ENCODE measurements around the gene SCLT1.

Gene SCLT1

GRCh38 chr4:128957459-128957858 lies 135.9 kb downstream of the SCLT1 start:
- Histone ChIP-seq H3K27ac (ENCODE audit: low read depth, low read length) (no peak overlapping the region), H3K36me3 (ENCODE audit: control insufficient read depth, insufficient read depth, low read length) (no peaks in the 10 kb centered on the region), H3K27me3 (ENCODE audit: control insufficient read depth, insufficient read depth, low read length) (no peaks in the 10 kb centered on the region), H3K4me3 (ENCODE audit: low read depth, low read length) (no peak overlapping the region), H3K9me3 (ENCODE audit: control insufficient read depth, insufficient read depth, low read depth, low read length) (no peaks in the 10 kb centered on the region), H3K9ac (ENCODE audit: low read length) (no peak overlapping the region), H3K4me1 (ENCODE audit: control insufficient read depth, insufficient read depth, low read length) (no peaks in the 10 kb centered on the region)

DNA sequence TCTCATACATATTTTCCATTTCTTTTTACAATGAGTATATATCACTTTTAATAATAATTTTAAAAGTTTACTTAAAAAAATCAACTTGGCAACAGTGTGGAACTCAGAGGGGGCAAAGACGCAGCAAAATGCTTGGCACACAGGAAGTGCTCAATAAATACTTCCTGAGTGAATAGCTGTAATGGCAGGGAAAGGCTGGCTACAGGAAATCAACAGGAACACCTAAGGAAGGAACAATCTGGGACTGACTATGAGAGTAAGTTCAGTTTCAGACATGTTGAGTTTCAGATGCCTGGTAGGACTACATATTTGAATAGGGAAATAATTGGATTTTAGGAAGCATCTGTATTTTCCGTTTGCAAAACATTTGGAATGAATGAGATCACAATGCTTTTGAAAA lies 137.6 kb downstream of the SCLT1 start:
- H3K4me1 ChIP-seq (ENCODE audit: control insufficient read depth, insufficient read depth, low read length): no peaks in the 10 kb centered on the region

GRCh38 chr4:128954941-128955340 lies 138.4 kb downstream of the SCLT1 start:
- no peaks in the 10 kb centered on the region for H3K36me3 ChIP-seq (ENCODE audit: control insufficient read depth, insufficient read depth, low read length)
- H3K9ac ChIP-seq (ENCODE audit: low read length): no peak overlapping the region
- no peaks in the 10 kb centered on the region for H3K4me1 ChIP-seq (ENCODE audit: control insufficient read depth, insufficient read depth, low read length)
- H3K9me3 ChIP-seq (ENCODE audit: control insufficient read depth, insufficient read depth, low read depth, low read length): no peaks in the 10 kb centered on the region
- H3K27me3 ChIP-seq (ENCODE audit: control insufficient read depth, insufficient read depth, low read length): no peaks in the 10 kb centered on the region
- H3K27ac ChIP-seq (ENCODE audit: low read depth, low read length): no peak overlapping the region
- H3K4me3 ChIP-seq (ENCODE audit: low read depth, low read length): no peak overlapping the region

More for the DNA sequence above, 137.6 kb downstream of the SCLT1 start:
- no peaks in the 10 kb centered on the region for H3K27me3 ChIP-seq (ENCODE audit: control insufficient read depth, insufficient read depth, low read length)
- H3K36me3 ChIP-seq (ENCODE audit: control insufficient read depth, insufficient read depth, low read length): no peaks in the 10 kb centered on the region
- H3K27ac ChIP-seq (ENCODE audit: low read depth, low read length): no peak overlapping the region
- H3K9ac ChIP-seq (ENCODE audit: low read length): no peak overlapping the region
- H3K4me3 ChIP-seq (ENCODE audit: low read depth, low read length): no peak overlapping the region
- H3K9me3 ChIP-seq (ENCODE audit: control insufficient read depth, insufficient read depth, low read depth, low read length): no peaks in the 10 kb centered on the region

- H3K9ac ChIP-seq (ENCODE audit: low read length): no peak overlapping the region
- H3K9me3 ChIP-seq (ENCODE audit: control insufficient read depth, insufficient read depth, low read depth, low read length): no peaks in the 10 kb centered on the region
- no peaks in the 10 kb centered on the region for H3K36me3 ChIP-seq (ENCODE audit: control insufficient read depth, insufficient read depth, low read length)
- H3K4me3 ChIP-seq (ENCODE audit: low read depth, low read length): no peak overlapping the region
- no peak overlapping the region for H3K27ac ChIP-seq (ENCODE audit: low read depth, low read length)
- H3K27me3 ChIP-seq (ENCODE audit: control insufficient read depth, insufficient read depth, low read length): no peaks in the 10 kb centered on the region
- no peaks in the 10 kb centered on the region for H3K4me1 ChIP-seq (ENCODE audit: control insufficient read depth, insufficient read depth, low read length)
Observed at GRCh38 chr4:128951316-128951715, 142.0 kb downstream of the SCLT1 start.

DNA sequence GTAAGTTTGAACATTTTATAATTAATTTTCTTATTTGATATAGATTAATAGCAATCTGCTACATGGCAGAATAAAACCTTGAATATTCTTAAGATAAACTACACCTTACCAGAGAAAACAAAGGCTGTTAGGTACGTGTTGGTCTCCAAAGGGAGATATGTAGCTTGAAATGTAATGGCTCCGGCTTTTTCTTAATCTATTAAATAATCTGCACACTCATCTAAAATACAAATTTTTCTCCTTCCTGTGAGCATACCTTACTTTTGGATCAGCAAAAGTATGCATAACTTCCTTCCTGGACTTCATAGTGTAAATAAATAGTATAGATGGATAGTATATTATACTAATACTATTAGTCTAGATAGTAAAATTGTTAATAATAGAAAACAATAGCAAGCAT lies 142.5 kb downstream of the SCLT1 start:
- Histone ChIP-seq H3K27ac (ENCODE audit: low read depth, low read length) (no peak overlapping the region), H3K4me3 (ENCODE audit: low read depth, low read length) (no peak overlapping the region), H3K9me3 (ENCODE audit: control insufficient read depth, insufficient read depth, low read depth, low read length) (no peaks in the 10 kb centered on the region), H3K4me1 (ENCODE audit: control insufficient read depth, insufficient read depth, low read length) (no peaks in the 10 kb centered on the region), H3K36me3 (ENCODE audit: control insufficient read depth, insufficient read depth, low read length) (no peaks in the 10 kb centered on the region), H3K9ac (ENCODE audit: low read length) (no peak overlapping the region), H3K27me3 (ENCODE audit: control insufficient read depth, insufficient read depth, low read length) (no peaks in the 10 kb centered on the region)

- Histone ChIP-seq H3K9me3 (ENCODE audit: control insufficient read depth, insufficient read depth, low read depth, low read length) (no peaks in the 10 kb centered on the region), H3K27me3 (ENCODE audit: control insufficient read depth, insufficient read depth, low read length) (no peaks in the 10 kb centered on the region), H3K9ac (ENCODE audit: low read length) (no peak overlapping the region), H3K4me3 (ENCODE audit: low read depth, low read length) (no peak overlapping the region), H3K27ac (ENCODE audit: low read depth, low read length) (no peak overlapping the region), H3K4me1 (ENCODE audit: control insufficient read depth, insufficient read depth, low read length) (no peaks in the 10 kb centered on the region), H3K36me3 (ENCODE audit: control insufficient read depth, insufficient read depth, low read length) (no peaks in the 10 kb centered on the region)
Observed at GRCh38 chr4:128946916-128947315, 146.4 kb downstream of the SCLT1 start.

DNA sequence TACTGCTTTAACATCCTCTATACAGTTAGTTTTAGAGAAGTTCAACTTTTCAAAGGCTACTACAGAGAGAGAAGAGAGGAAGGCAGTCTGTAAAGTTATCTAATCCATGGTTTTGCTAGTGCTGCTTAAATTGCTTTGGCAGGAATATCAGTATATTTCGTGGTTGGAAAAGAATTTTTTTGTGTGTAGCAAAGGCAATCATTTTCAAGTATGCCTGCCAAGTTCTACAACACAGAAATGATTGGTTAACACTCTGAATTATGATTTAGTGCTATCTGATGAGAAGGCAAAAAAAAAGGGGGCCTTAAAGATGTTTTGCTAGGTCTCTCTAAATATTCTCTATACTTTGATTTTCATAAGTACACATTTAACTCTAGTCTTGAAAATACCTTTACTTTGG lies 150.7 kb downstream of the SCLT1 start:
- no peaks in the 10 kb centered on the region for H3K27me3 ChIP-seq (ENCODE audit: control insufficient read depth, insufficient read depth, low read length)
- H3K27ac ChIP-seq (ENCODE audit: low read depth, low read length): no peak overlapping the region
- no peak overlapping the region for H3K9ac ChIP-seq (ENCODE audit: low read length)
- no peaks in the 10 kb centered on the region for H3K9me3 ChIP-seq (ENCODE audit: control insufficient read depth, insufficient read depth, low read depth, low read length)
- no peak overlapping the region for H3K4me3 ChIP-seq (ENCODE audit: low read depth, low read length)
- no peaks in the 10 kb centered on the region for H3K36me3 ChIP-seq (ENCODE audit: control insufficient read depth, insufficient read depth, low read length)
- no peaks in the 10 kb centered on the region for H3K4me1 ChIP-seq (ENCODE audit: control insufficient read depth, insufficient read depth, low read length)

- Histone ChIP-seq H3K27me3 (ENCODE audit: control insufficient read depth, insufficient read depth, low read length) (no peaks in the 10 kb centered on the region), H3K36me3 (ENCODE audit: control insufficient read depth, insufficient read depth, low read length) (no peaks in the 10 kb centered on the region), H3K9me3 (ENCODE audit: control insufficient read depth, insufficient read depth, low read depth, low read length) (no peaks in the 10 kb centered on the region)
Observed at GRCh38 chr4:128940971-128941370, 152.4 kb downstream of the SCLT1 start.

GRCh38 chr4:128930051-128930450 lies 163.3 kb downstream of the SCLT1 start:
- Histone ChIP-seq H3K4me3 (ENCODE audit: low read depth, low read length) (no peak overlapping the region), H3K9me3 (ENCODE audit: control insufficient read depth, insufficient read depth, low read depth, low read length) (no peaks in the 10 kb centered on the region), H3K27ac (ENCODE audit: low read depth, low read length) (no peak overlapping the region), H3K9ac (ENCODE audit: low read length) (no peak overlapping the region), H3K27me3 (ENCODE audit: control insufficient read depth, insufficient read depth, low read length) (no peaks in the 10 kb centered on the region), H3K36me3 (ENCODE audit: control insufficient read depth, insufficient read depth, low read length) (no peaks in the 10 kb centered on the region), H3K4me1 (ENCODE audit: control insufficient read depth, insufficient read depth, low read length) (no peaks in the 10 kb centered on the region)

More at GRCh38 chr4:128940971-128941370, 152.4 kb downstream of the SCLT1 start:
- no peak overlapping the region for H3K27ac ChIP-seq (ENCODE audit: low read depth, low read length)
- H3K4me1 ChIP-seq (ENCODE audit: control insufficient read depth, insufficient read depth, low read length): no peaks in the 10 kb centered on the region
- H3K4me3 ChIP-seq (ENCODE audit: low read depth, low read length): no peak overlapping the region
- H3K9ac ChIP-seq (ENCODE audit: low read length): no peak overlapping the region

DNA sequence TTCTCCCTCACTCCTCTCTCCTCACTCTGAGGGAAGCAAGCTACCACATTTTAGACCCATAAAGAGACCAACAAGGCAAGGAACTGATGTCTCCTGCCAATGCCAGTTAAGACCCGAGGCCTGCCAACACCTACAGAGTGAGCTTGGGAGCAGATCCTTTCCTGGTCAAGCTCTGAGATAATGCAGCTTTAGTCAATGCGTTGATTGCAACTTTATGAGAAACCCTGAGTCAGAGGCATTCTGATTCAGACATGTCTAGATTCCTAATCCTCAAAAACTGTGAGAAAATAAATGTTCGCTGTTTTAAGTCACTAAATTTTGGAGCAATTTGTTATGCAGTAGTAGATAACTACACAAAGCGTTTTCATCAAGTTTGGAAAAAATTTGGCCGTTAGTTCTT lies 168.4 kb downstream of the SCLT1 start:
- no peak overlapping the region for H3K27ac ChIP-seq (ENCODE audit: low read depth, low read length)
- no peaks in the 10 kb centered on the region for H3K27me3 ChIP-seq (ENCODE audit: control insufficient read depth, insufficient read depth, low read length)
- H3K4me3 ChIP-seq (ENCODE audit: low read depth, low read length): no peak overlapping the region
- no peak overlapping the region for H3K9ac ChIP-seq (ENCODE audit: low read length)
- no peaks in the 10 kb centered on the region for H3K9me3 ChIP-seq (ENCODE audit: control insufficient read depth, insufficient read depth, low read depth, low read length)
- no peaks in the 10 kb centered on the region for H3K4me1 ChIP-seq (ENCODE audit: control insufficient read depth, insufficient read depth, low read length)
- no peaks in the 10 kb centered on the region for H3K36me3 ChIP-seq (ENCODE audit: control insufficient read depth, insufficient read depth, low read length)

DNA sequence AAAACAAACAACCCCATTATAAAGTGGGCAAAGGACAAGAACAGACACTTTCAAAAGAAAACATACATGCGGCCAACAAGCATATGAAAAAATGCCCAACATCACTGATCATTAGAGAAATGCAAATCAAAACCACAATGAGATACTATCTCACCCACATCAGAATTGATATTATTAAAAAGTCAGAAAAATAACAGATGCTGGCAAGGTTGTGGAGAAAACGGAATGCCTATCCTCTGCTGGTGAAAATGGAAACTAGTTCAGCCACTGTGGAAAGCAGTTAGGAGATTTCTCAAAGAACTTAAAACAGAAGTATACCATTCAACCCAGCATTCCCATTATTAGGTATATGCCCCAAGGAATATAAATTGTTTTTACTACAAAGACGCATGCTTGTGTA lies 171.4 kb downstream of the SCLT1 start:
- Histone ChIP-seq H3K9ac (ENCODE audit: low read length) (no peak overlapping the region), H3K36me3 (ENCODE audit: control insufficient read depth, insufficient read depth, low read length) (no peaks in the 10 kb centered on the region), H3K4me1 (ENCODE audit: control insufficient read depth, insufficient read depth, low read length) (no peaks in the 10 kb centered on the region), H3K9me3 (ENCODE audit: control insufficient read depth, insufficient read depth, low read depth, low read length) (no peaks in the 10 kb centered on the region), H3K27ac (ENCODE audit: low read depth, low read length) (no peak overlapping the region), H3K4me3 (ENCODE audit: low read depth, low read length) (no peak overlapping the region), H3K27me3 (ENCODE audit: control insufficient read depth, insufficient read depth, low read length) (no peaks in the 10 kb centered on the region)

- H3K9me3 ChIP-seq (ENCODE audit: control insufficient read depth, insufficient read depth, low read depth, low read length): no peaks in the 10 kb centered on the region
- no peaks in the 10 kb centered on the region for H3K36me3 ChIP-seq (ENCODE audit: control insufficient read depth, insufficient read depth, low read length)
- no peaks in the 10 kb centered on the region for H3K4me1 ChIP-seq (ENCODE audit: control insufficient read depth, insufficient read depth, low read length)
- no peak overlapping the region for H3K4me3 ChIP-seq (ENCODE audit: low read depth, low read length)
- H3K27me3 ChIP-seq (ENCODE audit: control insufficient read depth, insufficient read depth, low read length): no peaks in the 10 kb centered on the region
- H3K27ac ChIP-seq (ENCODE audit: low read depth, low read length): no peak overlapping the region
- no peak overlapping the region for H3K9ac ChIP-seq (ENCODE audit: low read length)
Observed at GRCh38 chr4:128917781-128918180, 175.6 kb downstream of the SCLT1 start.

All from HUES6 (cell line).